Adrenal gland (tissue), 12 donors: ENCODE data around the gene SEPTIN8. TPM values are rescaled to one million over a fixed set of nuclear protein-coding genes. Genes with fewer than 3 reads are reported as not detected.

Experiments used
- DNase-seq, 7 donors: peaks; one replicate each; pipeline ENCODE4 v3.0.0-alpha.2; 2019 to 2020
- H3K27ac ChIP-seq, 5 donors: fragments of 200-600 bp; sonication (generic) in 4 of 5; 1 replicate in 3 of 5; 2 replicates in 2 of 5; pipeline versions ENCODE4 v1.5.1 to v1.8.0; 2016 to 2020; ENCODE audit warnings: mild to moderate bottlenecking in 1 of 5
- H3K27me3 ChIP-seq: fragments of 200-600 bp; 2 replicates; pipeline ENCODE4 v1.8.0; 2021
- H3K36me3 ChIP-seq, 2 donors: fragments of 200-600 bp; replicated peaks in 1 of 2; 1 replicate in 1 of 2; 2 replicates in 1 of 2; pipeline versions ENCODE4 v1.5.1 to v1.8.0; 2018 to 2022
- H3K4me1 ChIP-seq, 2 donors: fragments of 200-600 bp; replicated peaks in 1 of 2; 1 replicate in 1 of 2; 2 replicates in 1 of 2; pipeline versions ENCODE4 v1.5.1 to v1.8.0; 2018 to 2021
- H3K4me3 ChIP-seq, 4 donors: fragments of 200-600 bp; sonication (generic) in 3 of 4; one replicate each; pipeline ENCODE4 v1.5.1; 2016 to 2018
- H3K9me3 ChIP-seq, 3 donors: fragments of 200-600 bp; sonication (generic) in 1 of 3; replicated peaks in 1 of 3; 1 replicate in 2 of 3; 2 replicates in 1 of 3; pipeline versions ENCODE4 v1.5.1 to v1.8.0; 2016 to 2021
- CTCF ChIP-seq, 6 experiments: fragments of 450-650 bp in 4 of 6; fragments of 200-600 bp in 2 of 6; sonication (generic) in 1 of 6; IDR thresholded peaks; 1 replicate in 5 of 6; 2 replicates in 1 of 6; pipeline versions ENCODE4 v1.5.1 to v1.8.0; 2016 to 2021; ENCODE audit warnings: antibody characterized with exemption in 6 of 6, mild to moderate bottlenecking in 2 of 6, moderate library complexity in 1 of 6
- POLR2A ChIP-seq, 2 donors: fragments of 450-650 bp; IDR thresholded peaks; one replicate each; pipeline ENCODE4 v1.6.1; 2017; ENCODE audit warnings: antibody characterized with exemption in 2 of 2, mild to moderate bottlenecking in 2 of 2, moderate library complexity in 1 of 2
- WGBS, 4 donors: extraction: QIAGEN DNeasy Blood & Tissue Kit in 2 of 4; methylation state at CpG; one replicate each; pipeline versions ENCODE4 v1.1.5 to v1.1.7; 2013 to 2017; 5-methylcytosine and 5-hydroxymethylcytosine counted together
- intact Hi-C, 2 donors: fragments of 100-400 bp; cut with DNase I; formaldehyde crosslinking; loops; one replicate each; pipeline versions ENCODE4 v1.14.1 to v1.15.0; 2022 to 2023
- polyA plus RNA-seq, 3 donors: library from polyadenylated mRNA; stranded (reverse); fragments of 200-250 nt in 2 of 3; fragments of 350-450 nt in 1 of 3; fragmentation: Illumina TruSeq in 1 of 3; extraction: RNeasy Lipid Tissue Mini Kit (QIAGEN cat#74804) in 1 of 3; gene quantifications; one replicate each; pipeline ENCODE4 v1.2.3, GENCODE V29; 2013 to 2014
- total RNA-seq, 9 donors: library from RNA; depleted of rRNA in 4 of 9; stranded (reverse); fragments of >200 nt in 4 of 9; fragments of 120-200 nt in 1 of 9; fragmentation: NEBNext Ultra II Directional in 1 of 9; extraction: Animal tissue kit (Norgen Biotek cat#: 25700) in 1 of 9; gene quantifications; one replicate each; pipeline versions ENCODE4 v1.1.0 to v1.2.4, GENCODE V29; 2013 to 2023
- donor health status: healthy with polysubstance abuse.
- donor health status: Bipolar disorder and iron deficiency.
- donor health status: DM: yes; HTN: yes; CAD: no.
- donor health status: DM: no; HTN: no; CAD: no.
- donor health status: DM: no; HTN: no; CAD: no.
- donor health status: DM: yes; HTN: yes; CAD: no.

Gene SEPTIN8
- total and polyA plus RNA-seq, 12 donors, result 9.7 to 36.2 (median 24.3) TPM

GRCh38 chr5:132742626-132743025 is 34.4 kb downstream of the SEPTIN8 start:
- no peaks in the 10 kb centered on the region for H3K36me3 ChIP-seq
- no peak for TF ChIP-seq POLR2A (IDR thresholded peaks at IDR 0.05)
- TF ChIP-seq CTCF (IDR thresholded peaks at IDR 0.05), result no peak
- H3K27ac ChIP-seq, result no peak overlapping the region
- no peak overlapping the region for H3K4me3 ChIP-seq
- intact Hi-C loops, result no loop called here
- DNase-seq, result no peak
- H3K4me1 ChIP-seq, result peaks cover 4 to 11% of the 10 kb centered on the region in 2 donors
- no peaks in the 10 kb centered on the region for H3K9me3 ChIP-seq
- 90 to 94% (median 94%) methylated on average over 5 of the region's 5 CpGs for WGBS, 4 donors
- H3K27me3 ChIP-seq, result peaks cover 21% of the 10 kb centered on the region

- TF ChIP-seq POLR2A (IDR thresholded peaks at IDR 0.05) (no peak), CTCF (IDR thresholded peaks at IDR 0.05) (no peak)
- Histone ChIP-seq H3K4me3 (no peak overlapping the region), H3K36me3 (no peaks in the 10 kb centered on the region), H3K27me3 (peaks cover 20% of the 10 kb centered on the region), H3K9me3 (no peaks in the 10 kb centered on the region), H3K27ac (no peak overlapping the region), H3K4me1 (peaks cover 3 to 7% of the 10 kb centered on the region in 2 donors)
- intact Hi-C loops, result no loop called here
- DNase-seq, result no peak
- WGBS, 4 donors, result 89 to 95% (median 92%) methylated on average over 2 of the region's 2 CpGs
Measured at GRCh38 chr5:132742158-132742557, 34.9 kb downstream of the SEPTIN8 start.

- Histone ChIP-seq H3K9me3 (no peaks in the 10 kb centered on the region), H3K4me3 (no peak overlapping the region), H3K27ac (no peak overlapping the region), H3K36me3 (no peaks in the 10 kb centered on the region), H3K4me1 (peaks cover 5 to 6% of the 10 kb centered on the region in 2 donors), H3K27me3 (peaks cover 5% of the 10 kb centered on the region)
- no peak for DNase-seq
- intact Hi-C loops, result no loop called here
- TF ChIP-seq CTCF (IDR thresholded peaks at IDR 0.05) (no peak), POLR2A (IDR thresholded peaks at IDR 0.05) (no peak)
- WGBS, 4 donors, result 77 to 83% (median 82%) methylated on average over 1 of the region's 1 CpG
Measured at GRCh38 chr5:132739232-132739631, 37.8 kb downstream of the SEPTIN8 start.

- intact Hi-C loops, result no loop called here
- no peak for TF ChIP-seq POLR2A (IDR thresholded peaks at IDR 0.05)
- TF ChIP-seq CTCF (IDR thresholded peaks at IDR 0.05), result no peak
- peak; percentile 46 to 75 (median 71) for DNase-seq
- peaks cover 2% of the 10 kb centered on the region for H3K27me3 ChIP-seq
- H3K9me3 ChIP-seq, result no peaks in the 10 kb centered on the region
- H3K27ac ChIP-seq, result peak overlapping the region in 2 of 5 donors; percentile 14 to 87
- H3K4me3 ChIP-seq, result peak overlapping the region in 2 of 4 donors; percentile 91 to 96
- H3K4me1 ChIP-seq, result peaks cover 5 to 6% of the 10 kb centered on the region in 2 donors
- WGBS, 4 donors, result 40 to 51% (median 45%) methylated on average over 9 of the region's 9 CpGs
- no peaks in the 10 kb centered on the region for H3K36me3 ChIP-seq
Measured at GRCh38 chr5:132737982-132738681, 38.9 kb downstream of the SEPTIN8 start.
